NCI-H345 treated with DMSO at 0.1 percent for 48 hours (cell line): Measurements from ENCODE around the gene EHBP1.
"Not testable (repeated sequence)": the region's sequence is repeated elsewhere in the genome, so short reads cannot be mapped to it uniquely, and the experiment has no call there.

Experiments
- DNase-seq: peaks from one replicate; lab custom pipeline; 2025; ENCODE audit not compliant: unreplicated experiment; lab: John Stamatoyannopoulos, UW

Gene EHBP1

DNA sequence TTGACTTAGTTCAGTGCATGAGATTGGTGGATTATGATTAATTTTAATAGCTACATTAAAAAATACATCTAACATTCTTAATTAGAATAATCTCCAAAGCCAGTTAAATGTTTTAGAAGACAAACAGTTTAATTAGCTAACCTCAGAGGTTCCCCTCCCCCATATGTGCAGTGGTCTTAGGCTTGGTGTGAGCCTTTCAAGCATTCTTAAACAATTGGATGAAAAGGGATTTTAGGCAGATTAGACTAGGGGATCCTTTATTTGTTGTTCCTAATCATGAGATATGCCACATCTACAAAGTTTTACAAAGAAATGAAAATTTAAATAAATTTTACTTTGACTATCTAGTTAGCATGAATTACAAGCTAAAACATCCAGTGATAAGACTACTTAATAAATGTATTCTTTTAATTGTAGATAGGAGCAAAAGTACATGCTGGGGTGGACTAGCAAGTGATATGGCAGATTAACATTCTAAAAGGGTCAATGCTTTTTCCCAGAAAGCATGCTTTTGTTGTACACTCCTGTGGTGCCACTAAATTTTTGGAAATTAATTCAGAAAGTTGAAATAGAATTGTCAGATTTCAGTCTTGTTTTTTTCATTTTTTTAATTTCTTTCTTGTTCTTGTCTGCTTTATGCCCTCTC lies 302.4 kb downstream of the EHBP1 start:
- no peak for DNase-seq

DNA sequence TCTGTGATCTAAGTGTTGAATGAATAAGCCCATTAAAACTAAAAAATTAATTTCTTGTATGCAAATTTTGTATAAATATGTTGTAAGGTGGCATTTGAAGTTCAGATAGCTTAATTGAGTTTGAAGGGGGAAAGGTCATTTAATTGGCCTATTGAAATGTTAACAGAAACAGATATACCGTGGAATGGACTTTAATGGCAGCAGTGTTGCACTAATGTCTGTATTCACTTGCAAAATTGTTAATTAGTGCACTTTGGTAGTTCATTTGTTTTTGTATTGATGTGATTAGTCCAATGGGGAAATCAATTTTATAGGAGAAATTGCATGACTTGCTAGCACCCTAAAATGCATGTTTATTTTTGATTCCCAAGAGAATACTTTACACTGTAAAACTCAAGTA lies 303.3 kb downstream of the EHBP1 start:
- no peak for DNase-seq

DNA sequence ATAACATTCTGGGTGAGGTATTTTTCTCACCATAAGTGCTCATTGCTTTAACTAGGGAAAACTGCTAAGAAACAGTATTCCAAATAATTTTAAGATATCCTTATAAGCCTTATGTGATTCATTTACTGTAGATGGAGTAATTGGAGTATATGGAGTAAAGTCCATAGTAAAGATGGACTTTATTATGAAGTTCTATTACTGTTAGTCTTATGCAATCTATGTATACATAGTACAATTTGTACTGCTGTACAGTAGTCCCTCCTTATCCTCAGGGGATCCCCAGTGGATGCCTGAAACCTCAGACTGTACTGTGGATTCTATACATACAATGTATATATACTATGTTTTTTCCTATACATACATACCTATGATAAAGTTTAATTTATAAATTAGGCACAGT lies 304.0 kb downstream of the EHBP1 start:
- DNase-seq: no peak

DNA sequence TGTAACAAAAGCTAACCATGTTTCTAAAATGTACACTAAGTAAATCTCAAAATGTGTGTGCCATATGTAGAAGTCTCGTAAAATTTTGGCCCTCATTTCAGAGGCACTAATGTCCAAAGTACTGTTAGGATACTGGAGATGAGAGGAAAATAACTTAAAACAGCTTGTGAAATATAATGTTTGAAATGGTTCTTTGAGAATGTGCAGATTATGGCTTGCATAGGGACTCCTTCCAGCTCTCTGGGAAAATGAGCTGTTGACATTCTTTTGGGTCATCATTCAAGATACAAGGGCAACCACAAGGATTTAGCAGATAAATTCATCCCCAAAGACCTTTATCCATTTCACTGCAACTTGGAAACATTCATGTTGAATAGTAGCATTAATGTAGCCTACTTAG lies 307.0 kb downstream of the EHBP1 start:
- DNase-seq: no peak

DNA sequence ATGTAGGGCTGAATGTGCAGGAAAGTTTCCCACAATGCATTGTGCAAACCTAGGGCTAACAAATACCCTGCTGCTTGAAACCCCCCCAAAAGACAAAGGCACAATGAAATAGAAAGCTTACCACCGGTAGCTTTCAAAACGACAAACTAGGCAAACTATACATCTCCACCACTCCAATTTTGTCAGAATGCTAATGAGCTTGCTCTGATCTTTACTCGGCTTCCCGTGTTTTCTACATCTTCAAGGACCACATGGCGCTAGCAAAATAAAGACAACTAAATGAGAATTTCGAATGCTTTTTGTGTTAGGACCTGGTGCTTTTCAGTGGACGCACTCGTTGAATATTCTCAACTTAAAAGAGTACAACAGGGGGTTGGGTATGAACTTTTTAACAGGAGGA lies 307.9 kb downstream of the EHBP1 start:
- no peak for DNase-seq

DNA sequence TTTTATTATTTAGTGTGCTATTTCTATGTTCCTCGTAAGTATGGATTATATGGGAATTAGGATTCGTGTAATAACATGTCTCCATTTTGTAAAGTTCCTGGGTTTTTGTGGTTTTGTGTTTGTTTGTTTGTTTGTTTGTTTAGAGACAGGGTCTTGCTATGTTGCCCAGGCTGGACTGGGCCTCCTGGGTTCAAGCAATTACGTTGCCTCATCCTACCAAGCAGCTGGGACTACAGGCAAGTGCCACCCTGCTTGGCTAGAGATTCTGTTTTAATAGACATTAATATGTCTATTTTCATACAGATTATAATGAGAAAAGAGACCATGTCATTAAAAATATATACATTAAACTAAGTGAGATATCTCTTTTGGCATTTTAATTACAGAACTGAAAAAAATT lies 309.9 kb downstream of the EHBP1 start:
- no peak for DNase-seq

DNA sequence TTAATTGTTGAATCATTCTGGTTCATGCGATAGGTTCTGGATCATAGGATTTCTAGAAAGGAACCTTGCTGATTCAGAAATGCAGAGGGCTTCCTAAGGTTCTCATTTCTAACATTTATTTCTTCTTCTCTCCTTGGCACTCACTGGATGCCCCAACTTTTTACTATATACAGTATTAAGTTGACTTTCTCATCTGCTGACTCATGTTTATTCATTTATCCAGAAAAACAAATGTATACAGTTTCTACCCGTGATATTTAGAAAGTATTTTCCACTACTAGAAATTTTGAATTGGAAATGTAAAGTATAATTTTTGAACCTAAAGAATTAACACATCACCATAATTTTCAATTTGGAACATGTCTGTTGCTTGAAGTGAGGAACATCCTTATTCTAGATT lies 312.9 kb downstream of the EHBP1 start:
- no peak for DNase-seq

DNA sequence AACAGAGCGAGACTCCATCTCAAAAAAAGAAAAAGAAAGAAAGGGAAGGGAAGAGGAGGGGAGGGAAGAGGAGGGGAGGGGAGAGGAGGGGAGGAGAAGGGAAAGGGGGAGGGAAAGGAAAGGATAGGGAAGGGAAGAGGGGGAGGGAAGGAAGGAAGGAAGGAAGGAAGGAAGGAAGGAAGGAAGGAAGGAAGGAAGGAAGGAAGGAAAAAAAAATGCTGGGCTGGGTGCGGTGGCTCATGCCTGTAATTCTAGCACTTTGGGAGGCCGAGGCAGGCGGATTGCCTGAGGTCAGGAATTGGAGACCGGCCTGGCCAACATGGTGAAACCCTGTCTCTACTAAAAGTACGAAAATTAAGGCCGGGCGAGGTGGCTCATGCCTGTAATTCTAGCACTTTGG lies 314.2 kb downstream of the EHBP1 start:
- DNase-seq: not testable (repeated sequence)

DNA sequence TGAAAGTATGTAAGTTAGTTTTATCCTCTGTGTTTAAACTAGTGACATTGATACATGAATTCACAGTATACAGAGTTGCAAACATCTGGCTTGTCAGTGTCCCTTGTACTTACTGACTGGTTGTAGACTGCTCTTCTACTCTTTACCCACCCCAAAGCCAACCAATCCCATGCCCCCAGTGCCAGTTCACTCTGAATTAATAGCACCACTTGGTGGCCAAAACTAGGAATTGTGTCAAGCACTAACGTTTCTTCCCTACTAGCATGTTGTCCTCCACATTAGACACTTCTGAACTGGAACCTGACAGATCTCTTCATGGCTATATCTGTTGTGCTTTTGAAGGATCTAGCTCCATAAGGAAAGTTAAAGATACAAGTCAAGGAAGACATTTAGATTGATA lies 317.9 kb downstream of the EHBP1 start:
- no peak for DNase-seq

DNA sequence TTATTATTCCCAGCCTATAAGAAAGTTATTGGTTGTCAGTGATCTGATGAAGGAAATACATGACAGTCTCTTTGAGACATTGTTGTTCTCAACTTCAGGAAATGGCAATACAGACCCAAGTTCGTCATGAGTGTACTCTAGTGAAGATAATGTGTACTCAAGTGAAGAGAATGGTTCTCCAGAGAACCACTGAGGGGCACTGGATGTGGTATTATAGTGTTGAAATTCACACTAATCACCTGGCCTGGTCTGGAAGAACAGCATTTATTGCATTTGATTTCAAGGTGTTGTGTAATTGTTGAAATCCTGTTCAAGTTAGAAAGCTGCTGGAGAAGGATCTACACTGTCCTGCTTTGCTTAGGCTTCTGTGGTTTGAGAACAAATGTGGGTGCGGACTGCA lies 321.7 kb downstream of the EHBP1 start:
- no peak for DNase-seq

DNA sequence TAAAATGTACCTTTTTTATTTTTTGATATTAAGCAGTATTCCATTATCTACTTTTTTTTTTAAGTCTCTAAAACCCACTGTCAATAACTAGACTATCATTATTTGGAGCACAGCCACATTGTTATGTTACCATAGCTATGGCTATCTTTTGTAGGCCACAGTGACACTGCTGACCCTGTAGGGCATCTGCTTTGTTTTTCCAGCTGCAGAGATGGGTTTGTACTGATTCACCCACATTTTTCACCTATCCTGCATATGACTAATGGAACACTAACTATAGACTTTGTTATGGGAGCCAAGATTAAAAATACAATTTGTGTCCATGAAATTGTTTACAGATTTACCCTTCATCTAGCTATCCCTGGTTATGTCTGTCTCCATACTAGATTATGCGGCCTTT lies 323.5 kb downstream of the EHBP1 start:
- no peak for DNase-seq

DNA sequence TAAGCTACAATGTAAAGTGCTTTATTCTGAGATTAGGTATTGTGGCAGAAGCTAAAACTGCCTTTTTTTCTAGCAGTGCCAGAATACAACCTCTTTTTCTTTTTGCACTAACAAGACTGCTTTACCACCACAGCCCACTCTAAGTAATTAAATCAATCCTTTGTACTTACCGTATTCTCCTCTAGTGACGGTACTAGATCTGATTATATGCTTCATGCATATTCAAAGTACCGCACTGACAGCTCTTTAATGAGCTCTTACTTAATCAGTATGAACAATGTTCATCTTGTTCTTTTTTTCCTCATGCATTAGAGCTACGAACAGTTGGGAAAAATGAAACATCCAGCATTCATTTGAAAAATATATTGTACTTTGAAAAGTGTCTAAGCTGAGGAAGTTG lies 329.0 kb downstream of the EHBP1 start:
- no peak for DNase-seq

DNA sequence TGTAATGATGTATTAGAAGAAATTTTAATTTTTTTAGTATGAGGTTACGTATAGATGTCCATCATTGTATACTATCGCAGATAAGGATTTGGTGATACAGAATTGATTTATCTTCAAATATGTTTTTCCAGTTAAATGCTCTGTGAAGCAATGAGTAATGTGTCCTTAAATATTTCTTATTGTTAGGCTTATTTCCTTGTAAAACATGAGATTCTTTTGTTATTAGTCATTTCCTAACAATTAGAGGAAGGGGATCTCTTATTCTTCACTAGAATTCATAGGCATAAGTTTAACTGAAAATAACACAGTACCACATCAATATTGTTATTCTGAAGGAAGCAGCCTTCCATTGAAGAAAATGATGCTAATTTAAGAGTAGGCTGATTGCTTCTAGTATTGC lies 329.7 kb downstream of the EHBP1 start:
- no peak for DNase-seq

DNA sequence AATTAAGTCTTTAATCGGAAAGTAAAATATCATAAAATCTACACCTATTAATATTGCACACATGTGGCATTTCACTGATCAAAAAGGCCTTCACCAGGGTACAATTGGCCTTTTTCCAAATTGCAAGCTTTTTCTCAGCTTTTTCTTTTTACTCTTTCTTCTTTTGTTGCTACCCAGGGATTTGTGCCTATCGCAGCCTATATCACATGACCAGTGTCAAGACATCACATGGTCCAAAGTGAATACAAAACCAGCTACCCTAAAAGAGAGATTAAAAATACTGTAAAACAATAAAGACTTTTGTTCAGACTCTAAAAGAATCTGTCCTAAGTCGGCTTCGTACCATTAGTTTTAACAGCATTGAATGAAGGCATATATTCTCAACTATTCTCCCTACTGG lies 330.1 kb downstream of the EHBP1 start:
- no peak for DNase-seq

DNA sequence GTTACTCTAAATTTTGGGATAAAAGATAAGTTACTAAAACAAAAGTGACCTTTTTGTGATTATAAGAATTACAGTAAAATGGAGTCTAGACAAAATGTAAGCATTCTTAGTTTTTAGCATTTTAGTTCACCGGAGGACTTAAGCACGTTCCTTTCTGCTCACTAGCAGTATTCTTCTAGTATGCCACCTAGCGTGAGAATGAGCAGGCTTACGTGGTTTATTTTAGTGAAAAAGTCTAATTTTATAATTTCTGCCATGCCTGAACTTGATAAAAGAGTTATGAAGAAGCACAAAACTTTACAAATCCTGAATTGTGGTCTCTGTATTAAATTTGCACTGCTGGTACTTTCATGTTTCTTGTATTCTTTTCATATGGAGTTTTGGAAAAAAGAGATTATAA lies 332.5 kb downstream of the EHBP1 start:
- no peak for DNase-seq

DNA sequence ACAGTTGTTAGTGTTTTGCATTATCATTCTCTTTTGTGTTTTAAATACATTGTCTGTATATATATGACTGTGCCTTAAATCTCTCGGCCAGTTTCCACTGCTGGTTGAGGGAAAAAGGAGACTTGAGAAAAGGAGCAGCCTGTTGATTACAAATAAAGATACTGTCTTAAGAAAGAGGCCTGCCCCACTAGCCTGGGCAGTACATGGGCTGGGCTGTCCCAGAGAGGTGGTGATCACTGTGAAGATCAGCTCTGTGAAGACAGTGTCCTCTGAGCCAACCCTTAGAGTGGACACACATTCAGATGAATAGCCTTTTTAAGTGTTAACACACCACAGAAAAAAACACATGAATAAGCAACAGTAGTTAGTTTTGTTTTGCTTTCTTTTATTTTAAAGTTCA lies 335.1 kb downstream of the EHBP1 start:
- no peak for DNase-seq

DNA sequence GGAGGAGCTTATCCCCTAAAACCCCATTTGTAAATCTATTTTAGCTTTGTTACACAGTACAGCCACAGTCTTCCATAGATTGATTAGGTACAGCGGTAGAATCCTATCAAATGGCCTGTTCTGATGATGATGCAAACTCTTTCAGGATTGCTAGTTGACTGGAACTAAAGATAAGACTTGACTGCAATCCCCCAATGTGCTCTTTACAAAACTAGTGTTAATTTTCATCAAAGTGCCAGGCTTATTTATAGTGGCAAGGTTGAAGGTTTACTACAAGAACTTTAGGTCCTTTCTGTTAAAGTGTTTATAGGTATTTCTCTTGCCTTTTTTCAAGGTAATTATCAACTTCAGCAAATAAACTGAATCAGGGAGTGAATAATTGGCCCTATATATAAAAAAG lies 336.1 kb downstream of the EHBP1 start:
- no peak for DNase-seq

DNA sequence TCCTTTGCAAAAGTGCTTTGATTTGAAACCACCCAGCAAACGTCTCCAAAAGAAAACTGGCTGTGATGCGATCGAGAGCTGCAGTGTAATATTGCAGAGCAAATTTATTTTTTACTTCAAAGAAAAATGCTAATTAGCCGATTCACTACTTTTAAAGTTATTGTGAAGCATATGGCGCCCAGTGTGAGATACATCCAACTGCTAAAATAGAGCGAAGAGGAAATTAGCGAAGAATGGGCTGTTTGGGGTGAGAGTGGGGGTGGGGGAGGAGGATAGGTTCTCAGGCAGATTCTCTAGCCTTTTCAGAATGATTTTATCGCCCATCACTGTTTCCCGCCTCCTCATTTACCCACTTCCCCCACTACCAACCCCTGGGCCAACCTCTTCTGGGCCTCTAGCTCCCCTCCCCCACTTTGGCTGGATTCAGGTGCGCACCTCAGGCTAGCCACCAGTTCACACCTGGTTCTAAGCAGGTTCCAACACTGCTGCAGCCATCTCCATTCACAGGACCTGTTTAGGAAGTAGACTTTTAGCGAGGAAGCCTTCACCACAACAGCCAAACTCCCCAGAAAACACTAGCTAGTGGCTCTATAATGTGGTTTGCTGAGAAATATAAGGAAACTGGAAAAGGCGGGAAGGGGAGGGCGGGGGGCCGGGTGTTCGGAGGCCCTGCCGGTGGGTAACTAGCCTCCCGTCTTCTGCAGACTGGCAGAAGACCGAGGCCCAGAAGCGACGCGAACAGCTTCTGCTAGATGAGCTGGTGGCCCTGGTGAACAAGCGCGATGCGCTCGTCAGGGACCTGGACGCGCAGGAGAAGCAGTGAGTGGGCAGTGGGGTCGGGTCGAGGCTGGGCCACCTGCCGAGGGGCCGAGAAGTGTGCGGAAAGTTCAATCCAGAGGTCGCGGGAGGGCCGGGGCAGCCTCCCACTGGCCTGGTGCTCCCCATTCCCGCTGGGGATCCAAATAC lies 339.1 kb downstream of the EHBP1 start:
- DNase-seq: no peak

DNA sequence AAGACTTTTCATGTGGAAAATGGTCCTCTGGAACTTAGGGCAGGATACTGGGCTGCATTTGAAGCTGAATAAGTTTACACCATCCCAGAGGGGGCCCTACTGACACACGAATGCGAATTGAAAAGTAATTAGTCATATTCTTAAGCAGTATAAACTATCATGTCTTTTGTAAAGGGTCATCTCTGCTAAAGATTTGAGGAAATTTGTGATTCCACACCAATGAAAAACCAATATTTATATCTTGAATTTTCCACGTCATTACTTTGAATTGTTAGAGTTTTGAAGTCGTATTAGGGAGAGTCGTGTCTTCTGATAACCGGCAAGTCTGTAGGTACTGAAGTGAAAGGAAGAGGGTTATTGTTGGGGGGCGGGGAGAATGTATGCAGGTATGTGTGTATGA lies 341.0 kb downstream of the EHBP1 start:
- no peak for DNase-seq

DNA sequence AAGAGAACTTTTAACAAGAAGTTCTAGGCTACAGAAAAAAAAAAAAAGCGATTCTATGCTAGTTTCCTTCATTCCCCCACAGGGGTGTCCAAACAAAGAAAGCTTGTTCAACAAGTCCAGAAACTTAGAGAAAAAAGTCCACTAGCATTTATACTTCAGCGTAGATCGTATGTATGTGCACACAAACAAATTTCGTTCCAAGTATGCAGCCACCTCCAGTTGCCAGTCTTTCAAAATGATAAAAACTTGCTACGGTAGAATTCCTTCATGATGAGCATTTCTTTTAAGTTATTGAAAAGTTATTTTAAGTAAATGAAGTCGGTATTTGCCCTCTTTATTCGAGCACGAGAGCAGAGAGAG lies 341.4 kb downstream of the EHBP1 start:
- no peak for DNase-seq

DNA sequence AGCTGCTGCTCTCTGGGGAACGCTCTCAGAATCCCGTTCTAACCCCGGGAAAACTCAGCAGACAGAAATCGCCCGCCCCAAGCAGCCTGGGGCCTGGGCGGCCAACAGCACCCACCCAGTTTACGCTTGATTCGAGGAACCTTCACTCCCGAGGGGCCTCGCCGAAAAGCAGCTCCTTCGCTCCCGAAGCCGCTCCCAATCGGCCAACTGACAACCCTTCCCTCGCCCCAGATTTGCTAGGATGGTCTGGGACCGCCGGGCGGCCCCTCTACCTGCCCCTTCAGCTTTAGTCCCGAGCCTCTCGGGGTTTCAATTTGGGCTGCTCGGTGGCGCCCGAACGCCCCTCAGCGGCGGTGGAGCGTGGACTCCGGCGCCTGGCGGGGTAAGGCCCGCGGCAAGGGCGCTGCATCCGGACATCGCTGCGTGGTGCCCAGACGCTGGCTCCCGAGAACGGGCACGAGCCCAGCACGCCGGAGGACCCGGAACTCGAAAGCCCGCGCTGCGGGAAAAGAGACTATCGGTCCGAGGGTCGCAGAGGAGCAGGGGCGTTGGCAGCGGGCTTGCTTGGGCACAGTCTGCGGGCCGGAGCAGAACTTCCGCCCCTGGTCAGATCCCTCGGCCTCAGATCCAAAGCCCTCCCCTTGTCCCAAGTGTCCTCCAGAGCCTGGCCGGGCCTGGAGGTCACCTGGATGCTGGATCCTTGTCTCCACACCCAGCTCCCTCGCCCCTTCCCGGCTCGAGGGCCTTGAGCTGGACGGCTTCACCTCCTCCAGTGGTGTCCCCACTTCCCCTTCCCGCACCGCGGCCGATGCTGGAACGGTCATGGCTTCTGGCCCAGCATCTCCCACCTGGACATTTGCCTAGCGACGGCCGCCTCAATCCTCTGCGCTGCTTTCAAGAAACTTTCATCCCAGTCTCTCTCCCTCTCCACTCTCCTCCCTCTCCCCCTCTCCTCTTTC lies 342.1 kb downstream of the EHBP1 start:
- no peak for DNase-seq
